ENCODE data around the gene MAPK10. TPM values are rescaled to one million over a fixed set of nuclear protein-coding genes. Genes with fewer than 3 reads are reported as not detected.
"Not testable (repeated sequence)": the region's sequence is repeated elsewhere in the genome, so short reads cannot be mapped to it uniquely, and the experiment has no call there.

The MAPK10 gene
- total RNA-seq, 6 donors from 2014 or later, result 11.1 to 89.1 (median 29.5) TPM

DNA sequence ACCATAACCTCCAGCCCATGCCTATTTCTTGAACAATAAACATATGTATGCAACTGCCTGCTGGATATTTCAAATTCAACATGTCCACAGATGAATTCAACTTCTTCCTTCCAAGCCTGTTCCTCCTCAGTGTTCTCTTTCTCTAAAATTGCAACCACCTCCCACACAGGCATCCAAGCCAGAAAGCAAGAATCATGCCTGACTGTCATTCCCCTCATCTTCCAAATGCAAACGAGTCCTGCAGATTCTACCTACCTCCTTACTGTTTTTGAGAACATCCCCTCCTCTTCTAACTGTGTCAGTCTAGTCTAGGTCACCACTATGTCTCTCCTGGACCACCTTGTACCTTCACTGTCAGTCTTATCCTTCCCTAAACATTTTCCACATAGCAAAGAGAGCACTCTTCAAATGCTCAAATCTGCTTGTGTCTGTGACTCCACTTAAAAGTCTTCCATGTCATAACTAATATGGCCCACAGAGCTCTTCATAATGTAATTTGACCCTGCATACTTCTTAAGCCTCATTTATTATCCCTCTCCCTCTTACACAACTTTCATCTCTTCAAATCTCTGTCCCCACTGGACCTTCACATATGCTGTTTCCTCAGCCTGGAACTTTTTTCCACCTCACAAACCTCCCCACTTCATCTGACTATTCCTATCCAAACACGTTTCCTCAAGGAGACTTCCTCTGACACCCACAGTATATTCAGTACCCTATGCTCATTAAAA lies 25.7 kb downstream of the MAPK10 start:
- 70 to 73% methylated on average over 2 of the region's 2 CpGs for WGBS, 2 donors
- no peaks in the 10 kb centered on the region for H3K27me3 ChIP-seq
- no peaks in the 10 kb centered on the region for H3K4me1 ChIP-seq
- ATAC-seq (ENCODE audit: low FRiP score in 2 of 2), result no peak
- no peaks in the 10 kb centered on the region for H3K9me3 ChIP-seq
- no peaks in the 10 kb centered on the region for H3K36me3 ChIP-seq
- no peak overlapping the region for H3K27ac ChIP-seq
- TF ChIP-seq, protein P1, sequence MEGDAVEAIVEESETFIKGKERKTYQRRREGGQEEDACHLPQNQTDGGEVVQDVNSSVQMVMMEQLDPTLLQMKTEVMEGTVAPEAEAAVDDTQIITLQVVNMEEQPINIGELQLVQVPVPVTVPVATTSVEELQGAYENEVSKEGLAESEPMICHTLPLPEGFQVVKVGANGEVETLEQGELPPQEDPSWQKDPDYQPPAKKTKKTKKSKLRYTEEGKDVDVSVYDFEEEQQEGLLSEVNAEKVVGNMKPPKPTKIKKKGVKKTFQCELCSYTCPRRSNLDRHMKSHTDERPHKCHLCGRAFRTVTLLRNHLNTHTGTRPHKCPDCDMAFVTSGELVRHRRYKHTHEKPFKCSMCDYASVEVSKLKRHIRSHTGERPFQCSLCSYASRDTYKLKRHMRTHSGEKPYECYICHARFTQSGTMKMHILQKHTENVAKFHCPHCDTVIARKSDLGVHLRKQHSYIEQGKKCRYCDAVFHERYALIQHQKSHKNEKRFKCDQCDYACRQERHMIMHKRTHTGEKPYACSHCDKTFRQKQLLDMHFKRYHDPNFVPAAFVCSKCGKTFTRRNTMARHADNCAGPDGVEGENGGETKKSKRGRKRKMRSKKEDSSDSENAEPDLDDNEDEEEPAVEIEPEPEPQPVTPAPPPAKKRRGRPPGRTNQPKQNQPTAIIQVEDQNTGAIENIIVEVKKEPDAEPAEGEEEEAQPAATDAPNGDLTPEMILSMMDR (IDR thresholded peaks at IDR 0.05), result no peak
- TF ChIP-seq EP300 (IDR thresholded peaks at IDR 0.05) (no peak), POLR2AphosphoS5 (IDR thresholded peaks at IDR 0.05) (no peak), POLR2A (IDR thresholded peaks at IDR 0.05) (no peak)
- H3K4me3 ChIP-seq, result no peak overlapping the region
- no peak for DNase-seq

DNA sequence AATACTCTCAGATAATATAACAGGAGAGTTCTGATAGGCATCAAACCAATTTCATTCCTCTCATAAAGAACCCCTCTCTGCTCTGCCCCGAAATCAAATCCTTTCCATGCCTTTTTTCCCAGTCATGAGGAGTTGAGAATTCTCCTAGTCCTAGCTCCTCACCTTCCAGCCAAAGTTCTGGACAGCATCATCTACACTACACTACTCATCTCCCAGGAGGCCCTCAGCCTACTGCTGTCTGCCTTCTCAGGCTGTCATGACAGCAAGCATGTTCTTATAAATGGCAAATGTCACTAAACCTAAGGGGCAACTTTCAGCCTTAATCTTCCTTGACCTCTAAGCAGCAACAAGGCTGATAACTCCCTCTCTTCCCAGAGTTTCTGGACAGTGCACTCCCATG lies 26.6 kb downstream of the MAPK10 start:
- Histone ChIP-seq H3K9me3 (no peaks in the 10 kb centered on the region), H3K4me3 (no peak overlapping the region), H3K36me3 (no peaks in the 10 kb centered on the region), H3K4me1 (no peaks in the 10 kb centered on the region), H3K27ac (no peak overlapping the region), H3K27me3 (no peaks in the 10 kb centered on the region)
- no peak for DNase-seq
- TF ChIP-seq POLR2AphosphoS5 (IDR thresholded peaks at IDR 0.05) (no peak), EP300 (IDR thresholded peaks at IDR 0.05) (no peak), POLR2A (IDR thresholded peaks at IDR 0.05) (no peak)
- TF ChIP-seq, protein P1 (IDR thresholded peaks at IDR 0.05), result no peak
- 0 to 33% methylated on average over 1 of the region's 1 CpG for WGBS, 2 donors
- ATAC-seq (ENCODE audit: low FRiP score in 2 of 2), result no peak

DNA sequence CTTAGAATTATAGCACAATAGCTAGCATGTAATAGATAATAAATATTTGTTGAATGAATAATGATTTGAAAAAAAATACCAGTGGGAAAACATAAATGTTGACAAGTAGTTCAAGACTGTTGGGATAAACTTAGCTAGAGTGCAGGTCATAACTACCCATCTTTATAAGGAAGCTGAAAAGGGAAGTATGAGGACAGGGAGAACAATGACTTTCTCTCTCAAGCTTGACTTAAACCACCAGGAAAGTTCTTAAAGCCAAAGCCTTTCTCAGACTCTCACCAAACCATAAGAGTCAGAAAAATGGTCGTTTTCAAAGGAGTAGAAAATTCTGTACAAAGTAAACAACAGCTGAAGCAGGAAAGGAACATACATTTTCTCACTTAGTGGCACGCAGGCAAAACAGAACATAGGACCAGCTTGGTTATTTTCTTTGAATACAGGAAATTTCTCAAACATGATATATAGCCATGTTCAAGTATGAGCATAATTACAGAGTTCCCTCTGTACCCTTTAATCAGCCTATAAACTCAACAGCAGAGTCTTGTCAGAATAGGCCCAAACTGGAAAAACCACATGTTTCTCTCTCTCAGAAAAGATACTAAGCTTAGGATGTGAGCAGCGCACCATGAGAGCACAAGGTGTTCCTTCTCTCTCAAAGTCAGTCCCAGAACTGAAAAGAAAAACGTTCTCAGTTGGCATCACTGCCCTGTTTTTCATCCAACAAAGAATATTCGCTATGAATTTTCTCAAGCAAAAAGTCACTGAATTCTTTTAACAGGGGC lies 28.7 kb downstream of the MAPK10 start:
- H3K27ac ChIP-seq, result no peak overlapping the region
- TF ChIP-seq EP300 (IDR thresholded peaks at IDR 0.05) (no peak), POLR2AphosphoS5 (IDR thresholded peaks at IDR 0.05) (no peak), POLR2A (IDR thresholded peaks at IDR 0.05) (no peak)
- TF ChIP-seq, protein P1 (IDR thresholded peaks at IDR 0.05), result no peak
- ATAC-seq (ENCODE audit: low FRiP score in 2 of 2) (no peak), DNase-seq (no peak)
- no peaks in the 10 kb centered on the region for H3K27me3 ChIP-seq
- H3K4me3 ChIP-seq, result no peak overlapping the region
- H3K9me3 ChIP-seq, result no peaks in the 10 kb centered on the region
- H3K36me3 ChIP-seq, result no peaks in the 10 kb centered on the region
- WGBS, 2 donors, result 39% methylated on average over 5 of the region's 5 CpGs
- no peaks in the 10 kb centered on the region for H3K4me1 ChIP-seq

DNA sequence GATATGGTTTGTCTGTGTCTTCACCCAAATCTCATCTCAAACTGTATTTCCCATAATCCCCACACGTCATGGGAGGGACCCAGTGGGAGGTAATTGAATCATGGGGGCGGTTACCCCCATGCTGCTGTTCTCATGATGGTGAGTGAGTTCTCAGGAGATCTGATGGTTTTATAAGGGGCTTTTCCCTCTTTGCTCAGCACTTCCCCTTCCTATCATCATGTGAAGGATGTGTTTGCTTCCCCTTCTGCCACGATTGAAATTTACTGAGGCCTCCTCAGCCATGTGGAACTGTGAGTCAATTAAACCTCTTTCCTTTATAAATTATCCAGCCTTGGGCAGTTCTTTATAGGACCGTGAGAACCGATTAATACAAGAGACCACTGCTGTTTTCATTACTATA lies 29.4 kb downstream of the MAPK10 start:
- not testable (repeated sequence) for ATAC-seq (ENCODE audit: low FRiP score in 2 of 2); H3K4me1 ChIP-seq; H3K27me3 ChIP-seq; H3K36me3 ChIP-seq; H3K9me3 ChIP-seq; H3K27ac ChIP-seq; H3K4me3 ChIP-seq; DNase-seq
- WGBS, 2 donors, result 70 to 72% methylated on average over 5 of the region's 5 CpGs

DNA sequence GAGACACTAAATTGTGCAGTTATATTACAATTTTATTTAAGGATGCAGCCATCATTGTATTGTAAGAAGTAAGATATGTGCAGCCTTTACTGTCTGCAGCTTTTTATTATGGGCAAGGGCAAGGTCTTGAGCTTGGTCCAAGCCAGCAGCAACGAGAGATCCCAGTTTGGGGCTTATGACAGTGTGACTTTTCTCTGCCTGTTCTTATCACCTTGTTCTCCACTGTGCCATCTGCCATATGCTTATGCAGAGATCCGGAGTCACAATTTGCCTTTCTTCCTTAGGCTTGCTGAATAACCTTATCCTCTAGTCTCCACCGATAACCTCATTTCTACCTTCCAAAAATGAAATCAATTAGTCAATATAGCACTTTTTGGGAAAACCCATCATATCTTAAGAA lies 30.4 kb downstream of the MAPK10 start:
- 78 to 90% methylated on average over 3 of the region's 3 CpGs for WGBS, 2 donors
- DNase-seq (no peak), ATAC-seq (ENCODE audit: low FRiP score in 2 of 2) (no peak)
- Histone ChIP-seq H3K4me3 (no peak overlapping the region), H3K27ac (no peak overlapping the region), H3K9me3 (no peaks in the 10 kb centered on the region), H3K4me1 (no peaks in the 10 kb centered on the region), H3K36me3 (no peaks in the 10 kb centered on the region), H3K27me3 (no peaks in the 10 kb centered on the region)
- TF ChIP-seq POLR2AphosphoS5 (IDR thresholded peaks at IDR 0.05) (no peak), EP300 (IDR thresholded peaks at IDR 0.05) (no peak), POLR2A (IDR thresholded peaks at IDR 0.05) (no peak)
- TF ChIP-seq, protein P1 (IDR thresholded peaks at IDR 0.05), result no peak
